K562 (cell line): ENCODE data around the gene NCOA3. TPM values are rescaled to one million over a fixed set of nuclear protein-coding genes. Genes with fewer than 3 reads are reported as not detected.

Source experiments
- CREM ChIP-seq: IDR thresholded peaks from 2 replicates; pipeline ENCODE4 v1.6.1; 2014; ENCODE audit warnings: antibody characterized with exemption, low read depth
- ETS2 ChIP-seq: IDR thresholded peaks from 2 replicates; pipeline ENCODE4 v1.6.1; 2016; ENCODE audit warnings: borderline replicate concordance, missing genetic modification characterization, mild to moderate bottlenecking, moderate library complexity, missing compliant biosample characterization; ENCODE audit not compliant: poor library complexity, severe bottlenecking
- GTF2A2 ChIP-seq: IDR thresholded peaks from 2 replicates; pipeline ENCODE4 v1.6.1; 2016; ENCODE audit warnings: mild to moderate bottlenecking, missing genetic modification characterization, missing compliant biosample characterization
- HDAC3 ChIP-seq: fragments of 450-650 bp; IDR thresholded peaks from 2 replicates; pipeline ENCODE4 v1.6.1; 2018; ENCODE audit warnings: borderline replicate concordance, mild to moderate bottlenecking, moderate library complexity; ENCODE audit not compliant: partially characterized antibody
- HEY1 ChIP-seq: fragments of 250-450 bp; sonication (Bioruptor Pico); IDR thresholded peaks from 2 replicates; pipeline ENCODE4 v1.5.0; 2020; ENCODE audit warnings: mild to moderate bottlenecking, moderate library complexity, borderline replicate concordance
- HIVEP1 ChIP-seq: fragments of 250-450 bp; sonication (Bioruptor Pico); IDR thresholded peaks from 2 replicates; pipeline ENCODE4 v1.4.0; 2020; ENCODE audit warnings: mild to moderate bottlenecking
- IRF2 ChIP-seq: sonication (generic); formaldehyde crosslinking; IDR thresholded peaks from 2 replicates; pipeline ENCODE4 v1.8.1; 2022; ENCODE audit warnings: mild to moderate bottlenecking, missing genetic modification reagents
- KAT2B ChIP-seq: IDR thresholded peaks from one replicate; pipeline ENCODE4 v1.6.1; 2012; ENCODE audit warnings: low read depth, mild to moderate bottlenecking, control low read depth, inconsistent platforms, low read length, moderate library complexity
- KLF13 ChIP-seq: fragments of 450-650 bp; IDR thresholded peaks from 2 replicates; pipeline ENCODE4 v1.6.1; 2016; ENCODE audit warnings: missing genetic modification characterization, low read depth, mild to moderate bottlenecking, missing compliant biosample characterization, moderate library complexity, borderline replicate concordance
- KLF16 ChIP-seq: IDR thresholded peaks from 2 replicates; pipeline ENCODE4 v1.6.1; 2016; ENCODE audit warnings: antibody characterized with exemption
- LARP7 ChIP-seq: fragments of 450-650 bp; IDR thresholded peaks from 2 replicates; pipeline ENCODE4 v1.6.1; 2016
- MED1 ChIP-seq: sonication (generic); formaldehyde crosslinking; IDR thresholded peaks from 2 replicates; pipeline ENCODE4 v1.8.1; 2023; ENCODE audit warnings: missing genetic modification reagents, borderline replicate concordance
- MTA1 ChIP-seq: fragments of 450-650 bp; IDR thresholded peaks from 2 replicates; pipeline ENCODE4 v1.6.1; 2017; ENCODE audit warnings: borderline replicate concordance
- NR3C1 ChIP-seq: sonication (generic); formaldehyde crosslinking; IDR thresholded peaks from 2 replicates; pipeline ENCODE4 v1.8.1; 2022; ENCODE audit warnings: missing genetic modification reagents
- NUFIP1 ChIP-seq: fragments of 450-650 bp; IDR thresholded peaks from 2 replicates; pipeline ENCODE4 v1.6.1; 2018; ENCODE audit not compliant: partially characterized antibody
- PHF21A ChIP-seq: fragments of 450-650 bp; IDR thresholded peaks from 2 replicates; pipeline ENCODE4 v1.6.1; 2017; ENCODE audit warnings: low read depth, borderline replicate concordance
- POLR3G ChIP-seq: IDR thresholded peaks from 2 replicates; pipeline ENCODE4 v1.6.1; 2011; ENCODE audit not compliant: insufficient read length, insufficient replicate concordance; ENCODE audit errors: extremely low read depth
- RBM39 ChIP-seq: fragments of 200-400 bp; formaldehyde crosslinking; optimal IDR thresholded peaks from 2 replicates; pipeline ENCODE3; 2018; ENCODE audit warnings: low read depth, low read length
- TAL1 ChIP-seq: fragments of 450-650 bp; IDR thresholded peaks from 2 replicates; pipeline ENCODE4 v1.6.1; 2016; ENCODE audit warnings: mild to moderate bottlenecking
- TARDBP ChIP-seq: fragments of 450-650 bp; IDR thresholded peaks from 2 replicates; pipeline ENCODE4 v1.6.1; 2016
- TGIF2 ChIP-seq: sonication (generic); formaldehyde crosslinking; IDR thresholded peaks from 2 replicates; pipeline ENCODE4 v1.8.1; 2022; ENCODE audit warnings: mild to moderate bottlenecking, missing genetic modification reagents, moderate library complexity
- YY1 ChIP-seq, 3 experiments: IDR thresholded peaks; 2 replicates each; pipeline ENCODE4 v1.6.1; 2011; ENCODE audit warnings: low read length in 2 of 3, mild to moderate bottlenecking in 2 of 3, moderate library complexity in 2 of 3, borderline replicate concordance in 1 of 3, control low read depth in 1 of 3, low read depth in 1 of 3; ENCODE audit not compliant: insufficient read depth in 3 of 3, insufficient replicate concordance in 2 of 3, control insufficient read depth in 1 of 3, insufficient read length in 1 of 3; ENCODE audit errors: extremely low read depth in 1 of 3
- ZC3H4 ChIP-seq: sonication (generic); formaldehyde crosslinking; IDR thresholded peaks from 2 replicates; pipeline ENCODE4 v1.9.0; 2021; ENCODE audit warnings: missing genetic modification reagents, borderline replicate concordance
- ZNF133 ChIP-seq: fragments of 250-450 bp; sonication (Bioruptor Pico); IDR thresholded peaks from 2 replicates; pipeline ENCODE4 v1.4.0; 2020; ENCODE audit warnings: mild to moderate bottlenecking
- ZNF263 ChIP-seq: sonication (generic); formaldehyde crosslinking; IDR thresholded peaks from 2 replicates; pipeline ENCODE4 v1.8.0; 2022; ENCODE audit warnings: mild to moderate bottlenecking, missing genetic modification reagents, borderline replicate concordance
- ZNF41 ChIP-seq: fragments of 250-450 bp; sonication (Bioruptor Pico); conservative IDR thresholded peaks from 2 replicates; pipeline ENCODE4 v1.4.0; 2020; ENCODE audit warnings: mild to moderate bottlenecking
- ZNF830 ChIP-seq: fragments of 250-450 bp; sonication (Bioruptor Pico); IDR thresholded peaks from 2 replicates; pipeline ENCODE4 v1.5.0; 2021; ENCODE audit warnings: mild to moderate bottlenecking
- polyA plus RNA-seq, 8 experiments: library from polyadenylated mRNA; depleted of rRNA in 4 of 8; stranded (reverse) in 5 of 8; unstranded in 3 of 8; fragments of >200 nt; fragmentation: Nextera tagmentation in 2 of 8; fragmentation: Illumina TruSeq in 1 of 8; extraction: Ambion mirVana in 2 of 8; extraction: Trizol in 1 of 8; gene quantifications; 2 replicates each; pipeline versions ENCODE4 v1.2.1 to v1.2.3, GENCODE V29; 2011 to 2014; ENCODE audit warnings: inconsistent platforms in 1 of 8, missing spikeins in 1 of 8
- total RNA-seq, 7 experiments: library from RNA; depleted of rRNA in 6 of 7; stranded (reverse); fragments of >200 nt in 6 of 7; fragmentation: Illumina TruSeq in 2 of 7; extraction: Trizol in 2 of 7; gene quantifications; 2 replicates each; pipeline versions ENCODE4 v1.2.1 to v1.2.3, GENCODE V29; 2011 to 2021; ENCODE audit warnings: low replicate concordance in 1 of 7
- TF ChIP-seq, protein P1 (sequence below): sonication (generic); formaldehyde crosslinking; IDR thresholded peaks from 2 replicates; pipeline ENCODE4 v1.8.0; 2022; ENCODE audit warnings: missing genetic modification reagents, mild to moderate bottlenecking, borderline replicate concordance
- TF ChIP-seq, protein P2 (sequence below): fragments of 450-650 bp; conservative IDR thresholded peaks from 2 replicates; pipeline ENCODE4 v1.6.1; 2016; ENCODE audit warnings: missing genetic modification characterization, low read depth, mild to moderate bottlenecking, control low read depth, missing compliant biosample characterization

NCOA3 gene
- total and polyA plus RNA-seq, 9 of the 15 experiments (the other 6 are each of a cell fraction or from before 2014, with no cell fraction given), result 3.2 to 24.3 (median 14.4) TPM

DNA sequence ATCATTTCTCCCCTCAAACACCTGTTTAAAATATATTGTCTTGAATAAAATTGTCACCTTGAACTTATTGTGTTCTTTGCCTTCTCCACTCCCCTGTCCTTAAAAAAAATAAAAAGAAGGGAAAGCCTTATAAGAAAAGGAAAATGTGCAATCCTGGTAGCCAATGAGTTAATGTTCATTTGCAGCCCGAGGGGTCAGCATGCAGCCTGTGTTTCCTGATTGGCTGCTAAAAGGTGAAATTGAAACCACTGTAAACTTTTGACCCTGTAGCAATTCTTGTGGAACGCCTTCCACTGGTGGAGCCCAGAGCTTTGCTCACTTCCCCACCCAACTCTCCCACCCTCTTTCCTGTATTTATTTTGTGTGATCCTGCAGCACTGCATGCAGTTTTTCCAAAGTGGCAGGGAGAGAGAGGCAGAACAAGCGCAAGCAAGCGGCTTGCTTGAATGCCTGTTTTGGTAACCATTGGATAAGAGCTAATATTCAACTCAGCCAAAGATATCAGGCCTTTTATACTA, 74.9 kb downstream of the NCOA3 start (continued):
- TF ChIP-seq, protein P1, sequence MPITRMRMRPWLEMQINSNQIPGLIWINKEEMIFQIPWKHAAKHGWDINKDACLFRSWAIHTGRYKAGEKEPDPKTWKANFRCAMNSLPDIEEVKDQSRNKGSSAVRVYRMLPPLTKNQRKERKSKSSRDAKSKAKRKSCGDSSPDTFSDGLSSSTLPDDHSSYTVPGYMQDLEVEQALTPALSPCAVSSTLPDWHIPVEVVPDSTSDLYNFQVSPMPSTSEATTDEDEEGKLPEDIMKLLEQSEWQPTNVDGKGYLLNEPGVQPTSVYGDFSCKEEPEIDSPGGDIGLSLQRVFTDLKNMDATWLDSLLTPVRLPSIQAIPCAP, result no peak
- TF ChIP-seq TAL1 (no peak), ZC3H4 (CRISPR knock-in tag) (no peak), YY1 (IDR thresholded peaks at IDR 0.05; ENCODE audit: borderline replicate concordance in 1 of 3, control insufficient read depth in 1 of 3, extremely low read depth in 1 of 3, insufficient read depth in 3 of 3, insufficient read length in 1 of 3, insufficient replicate concordance in 2 of 3, low read depth in 1 of 3, low read length in 2 of 3) (no peak), ZNF41 (no peak), ETS2 (tag) (no peak), KLF13 (tag) (no peak), KLF16 (no peak), TARDBP (no peak), HEY1 (no peak), ZNF263 (CRISPR knock-in tag) (no peak), ZNF133 (CRISPR knock-in tag) (no peak), KAT2B (no peak), ZNF830 (CRISPR knock-in tag) (no peak), LARP7 (no peak), NUFIP1 (no peak), HIVEP1 (no peak), NR3C1 (no peak), POLR3G (no peak), MED1 (no peak), IRF2 (CRISPR knock-in tag) (no peak), TGIF2 (CRISPR knock-in tag) (no peak), MTA1 (no peak), PHF21A (no peak), GTF2A2 (no peak), CREM (peak; percentile 22; the same call in 1 of the 2 replicates), HDAC3 (no peak), RBM39 (no peak)
- TF ChIP-seq, protein P2, sequence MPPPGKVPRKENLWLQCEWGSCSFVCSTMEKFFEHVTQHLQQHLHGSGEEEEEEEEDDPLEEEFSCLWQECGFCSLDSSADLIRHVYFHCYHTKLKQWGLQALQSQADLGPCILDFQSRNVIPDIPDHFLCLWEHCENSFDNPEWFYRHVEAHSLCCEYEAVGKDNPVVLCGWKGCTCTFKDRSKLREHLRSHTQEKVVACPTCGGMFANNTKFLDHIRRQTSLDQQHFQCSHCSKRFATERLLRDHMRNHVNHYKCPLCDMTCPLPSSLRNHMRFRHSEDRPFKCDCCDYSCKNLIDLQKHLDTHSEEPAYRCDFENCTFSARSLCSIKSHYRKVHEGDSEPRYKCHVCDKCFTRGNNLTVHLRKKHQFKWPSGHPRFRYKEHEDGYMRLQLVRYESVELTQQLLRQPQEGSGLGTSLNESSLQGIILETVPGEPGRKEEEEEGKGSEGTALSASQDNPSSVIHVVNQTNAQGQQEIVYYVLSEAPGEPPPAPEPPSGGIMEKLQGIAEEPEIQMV (tag), result no peak
